ENCODE measurements around the gene MSRB3. TPM values are rescaled to one million over a fixed set of nuclear protein-coding genes. Genes with fewer than 3 reads are reported as not detected.

Gene MSRB3
- total RNA-seq, 3 donors from 2014 or later, result 35.0 to 59.8 (median 51.8) TPM

GRCh38 chr12:65427646-65428045 lies 149.2 kb downstream of the MSRB3 start:
- TF ChIP-seq CTCF (IDR thresholded peaks at IDR 0.05), result no peak
- TF ChIP-seq POLR2AphosphoS5 (IDR thresholded peaks at IDR 0.05), result no peak
- no peak for TF ChIP-seq POLR2A (IDR thresholded peaks at IDR 0.05)
- Histone ChIP-seq H3K4me1 (no peaks in the 10 kb centered on the region), H3K9me3 (peaks cover 8 to 35% of the 10 kb centered on the region in 2 donors), H3K4me3 (no peak overlapping the region), H3K27me3 (no peaks in the 10 kb centered on the region), H3K27ac (no peak overlapping the region), H3K36me3 (no peaks in the 10 kb centered on the region)
- DNase-seq (ENCODE audit: low spot score in 2 of 2), result no peak
- intact Hi-C loops (cut with DNase I; ENCODE audit: low total_unique reads), result no loop called here

- DNase-seq (ENCODE audit: low spot score in 2 of 2), result no peak
- no peaks in the 10 kb centered on the region for H3K4me1 ChIP-seq
- no peaks in the 10 kb centered on the region for H3K27me3 ChIP-seq
- TF ChIP-seq CTCF (IDR thresholded peaks at IDR 0.05) (no peak), POLR2AphosphoS5 (IDR thresholded peaks at IDR 0.05) (no peak), POLR2A (IDR thresholded peaks at IDR 0.05) (no peak)
- peaks cover 5 to 27% of the 10 kb centered on the region in 2 donors for H3K9me3 ChIP-seq
- intact Hi-C loops (cut with DNase I; ENCODE audit: low total_unique reads), result no loop called here
- no peak overlapping the region for H3K27ac ChIP-seq
- no peak overlapping the region for H3K4me3 ChIP-seq
- H3K36me3 ChIP-seq, result no peaks in the 10 kb centered on the region
Observed at GRCh38 chr12:65430006-65430405, 151.5 kb downstream of the MSRB3 start.

GRCh38 chr12:65430571-65431306 lies 152.3 kb downstream of the MSRB3 start:
- no peaks in the 10 kb centered on the region for H3K4me1 ChIP-seq
- H3K27ac ChIP-seq, result no peak overlapping the region
- DNase-seq (ENCODE audit: low spot score in 2 of 2), result no peak
- intact Hi-C loops (cut with DNase I; ENCODE audit: low total_unique reads), result no loop called here
- no peaks in the 10 kb centered on the region for H3K36me3 ChIP-seq
- H3K9me3 ChIP-seq, result peaks cover 5 to 20% of the 10 kb centered on the region in 2 donors
- TF ChIP-seq POLR2A (IDR thresholded peaks at IDR 0.05) (no peak), CTCF (IDR thresholded peaks at IDR 0.05) (no peak), POLR2AphosphoS5 (IDR thresholded peaks at IDR 0.05) (no peak)
- H3K4me3 ChIP-seq, result no peak overlapping the region
- H3K27me3 ChIP-seq, result no peaks in the 10 kb centered on the region

- DNase-seq (ENCODE audit: low spot score in 2 of 2), result no peak
- intact Hi-C loops (cut with DNase I; ENCODE audit: low total_unique reads), result no loop called here
- TF ChIP-seq POLR2AphosphoS5 (IDR thresholded peaks at IDR 0.05) (no peak), CTCF (IDR thresholded peaks at IDR 0.05) (no peak), POLR2A (IDR thresholded peaks at IDR 0.05) (no peak)
- no peaks in the 10 kb centered on the region for H3K4me1 ChIP-seq
- no peaks in the 10 kb centered on the region for H3K36me3 ChIP-seq
- H3K9me3 ChIP-seq, result peaks cover 3 to 6% of the 10 kb centered on the region in 2 donors
- no peak overlapping the region for H3K27ac ChIP-seq
- H3K4me3 ChIP-seq, result no peak overlapping the region
- no peaks in the 10 kb centered on the region for H3K27me3 ChIP-seq
Observed at GRCh38 chr12:65432114-65432513, 153.6 kb downstream of the MSRB3 start.

GRCh38 chr12:65432651-65433050 lies 154.2 kb downstream of the MSRB3 start:
- H3K27me3 ChIP-seq, result no peaks in the 10 kb centered on the region
- TF ChIP-seq CTCF (IDR thresholded peaks at IDR 0.05) (no peak), POLR2A (IDR thresholded peaks at IDR 0.05) (no peak), POLR2AphosphoS5 (IDR thresholded peaks at IDR 0.05) (no peak)
- H3K27ac ChIP-seq, result no peak overlapping the region
- no peak overlapping the region for H3K4me3 ChIP-seq
- peaks cover 0 to under 1% of the 10 kb centered on the region in 2 donors for H3K9me3 ChIP-seq
- intact Hi-C loops (cut with DNase I; ENCODE audit: low total_unique reads), result no loop called here
- no peaks in the 10 kb centered on the region for H3K36me3 ChIP-seq
- no peak for DNase-seq (ENCODE audit: low spot score in 2 of 2)
- no peaks in the 10 kb centered on the region for H3K4me1 ChIP-seq

Measured in breast epithelium (tissue), 4 donors.